ENCODE results near the gene TRAPPC8. TPM values are rescaled to one million over a fixed set of nuclear protein-coding genes. Genes with fewer than 3 reads are reported as not detected.

Gene TRAPPC8
- 38.5 TPM for polyA plus RNA-seq
- long read RNA-seq, donor 1, full-length matches to known transcripts, result 1 of 1 reads
- long read RNA-seq, donor 1, partial matches to known transcripts, result 0 of 1 reads
- long read RNA-seq, donor 1, other reads (novel, unspliced or antisense), result 0 of 1 reads
- long read RNA-seq, donor 2, partial matches to known transcripts, result 10 of 12 reads
- long read RNA-seq, donor 2, other reads (novel, unspliced or antisense), result 0 of 12 reads
- long read RNA-seq, donor 3, result 0 reads
- long read RNA-seq, donor 4, result 0 reads
- long read RNA-seq, donor 5, result 0 reads
- long read RNA-seq, donor 6, full-length matches to known transcripts, result 3 of 11 reads
- long read RNA-seq, donor 6, partial matches to known transcripts, result 8 of 11 reads
- long read RNA-seq, donor 6, other reads (novel, unspliced or antisense), result 0 of 11 reads
- long read RNA-seq, donor 7, full-length matches to known transcripts, result 1 of 1 reads
- long read RNA-seq, donor 7, partial matches to known transcripts, result 0 of 1 reads
- long read RNA-seq, donor 7, other reads (novel, unspliced or antisense), result 0 of 1 reads
- long read RNA-seq, donor 8, full-length matches to known transcripts, result 2 of 15 reads
- long read RNA-seq, donor 8, partial matches to known transcripts, result 13 of 15 reads
- long read RNA-seq, donor 8, other reads (novel, unspliced or antisense), result 0 of 15 reads
- long read RNA-seq, donor 9, partial matches to known transcripts, result 7 of 7 reads
- long read RNA-seq, donor 9, other reads (novel, unspliced or antisense), result 0 of 7 reads
- long read RNA-seq, donor 10, partial matches to known transcripts, result 5 of 6 reads
- long read RNA-seq, donor 10, other reads (novel, unspliced or antisense), result 0 of 6 reads
- long read RNA-seq, donor 11, result 0 reads

GRCh38 chr18:31942999-31943877 is at the start of gene TRAPPC8:
TRAPPC8 (minus strand) TSS chr18:31943128; CDS start chr18:31942764, 364 bp downstream.
- H3K4me1 ChIP-seq (ENCODE audit: control insufficient read depth, insufficient read depth, low read length), result peaks cover 22% of the 10 kb centered on the region
- H3K27ac ChIP-seq (ENCODE audit: low read length), result peak within 1 kb of the TSS; percentile 94
- H3K4me3 ChIP-seq (ENCODE audit: low read length), result peak within 1 kb of the TSS; percentile 76
- H3K9me3 ChIP-seq (ENCODE audit: control insufficient read depth, low read depth, low read length), result no peaks in the 10 kb centered on the region
- DNase-seq, result peak; percentile 98
- no CpG with 5 or more reads among the region's 58 CpGs for WGBS (ENCODE audit: insufficient coverage, low lambda C conversion rate)
- no peaks in the 10 kb centered on the region for H3K27me3 ChIP-seq (ENCODE audit: control insufficient read depth, insufficient read depth, low read length)
- H3K36me3 ChIP-seq (ENCODE audit: control insufficient read depth, insufficient read depth, low read length), result no peaks in the 10 kb centered on the region

- no peaks in the 10 kb centered on the region for H3K4me1 ChIP-seq (ENCODE audit: control insufficient read depth, insufficient read depth, low read length)
- WGBS (ENCODE audit: insufficient coverage, low lambda C conversion rate), result 100% methylated on average over 2 of the region's 2 CpGs
These were observed 47.9 kb upstream of the TRAPPC8 start for GRCh38 chr18:31990823-31991222.

GRCh38 chr18:31983976-31984375 is 41.0 kb upstream of the TRAPPC8 start:
- Histone ChIP-seq H3K9me3 (ENCODE audit: control insufficient read depth, low read depth, low read length) (peaks cover 2% of the 10 kb centered on the region), H3K27me3 (ENCODE audit: control insufficient read depth, insufficient read depth, low read length) (no peaks in the 10 kb centered on the region), H3K27ac (ENCODE audit: low read length) (no peak overlapping the region), H3K4me1 (ENCODE audit: control insufficient read depth, insufficient read depth, low read length) (peaks cover 3% of the 10 kb centered on the region), H3K4me3 (ENCODE audit: low read length) (no peak overlapping the region), H3K36me3 (ENCODE audit: control insufficient read depth, insufficient read depth, low read length) (no peaks in the 10 kb centered on the region)
- DNase-seq, result peak; percentile 23 to 71
- no CpG with 5 or more reads among the region's 5 CpGs for WGBS (ENCODE audit: insufficient coverage, low lambda C conversion rate)

More at GRCh38 chr18:31990823-31991222, 47.9 kb upstream of the TRAPPC8 start:
- no peak for DNase-seq
- no peak overlapping the region for H3K27ac ChIP-seq (ENCODE audit: low read length)
- no peaks in the 10 kb centered on the region for H3K27me3 ChIP-seq (ENCODE audit: control insufficient read depth, insufficient read depth, low read length)
- no peaks in the 10 kb centered on the region for H3K9me3 ChIP-seq (ENCODE audit: control insufficient read depth, low read depth, low read length)
- H3K36me3 ChIP-seq (ENCODE audit: control insufficient read depth, insufficient read depth, low read length), result no peaks in the 10 kb centered on the region
- H3K4me3 ChIP-seq (ENCODE audit: low read length), result no peak overlapping the region

- H3K27ac ChIP-seq (ENCODE audit: low read length), result no peak overlapping the region
- H3K9me3 ChIP-seq (ENCODE audit: control insufficient read depth, low read depth, low read length), result peaks cover 3% of the 10 kb centered on the region
- WGBS (ENCODE audit: insufficient coverage, low lambda C conversion rate), result no CpG with 5 or more reads among the region's 3 CpGs
- H3K36me3 ChIP-seq (ENCODE audit: control insufficient read depth, insufficient read depth, low read length), result no peaks in the 10 kb centered on the region
- H3K27me3 ChIP-seq (ENCODE audit: control insufficient read depth, insufficient read depth, low read length), result no peaks in the 10 kb centered on the region
- DNase-seq, result peak; percentile 16 to 61
- H3K4me3 ChIP-seq (ENCODE audit: low read length), result no peak overlapping the region
- H3K4me1 ChIP-seq (ENCODE audit: control insufficient read depth, insufficient read depth, low read length), result peaks cover 3% of the 10 kb centered on the region
These were observed 40.1 kb upstream of the TRAPPC8 start for GRCh38 chr18:31983020-31983419.

GRCh38 chr18:31980863-31981262 is 37.9 kb upstream of the TRAPPC8 start:
- Histone ChIP-seq H3K4me3 (ENCODE audit: low read length) (no peak overlapping the region), H3K9me3 (ENCODE audit: control insufficient read depth, low read depth, low read length) (peaks cover 5% of the 10 kb centered on the region), H3K27me3 (ENCODE audit: control insufficient read depth, insufficient read depth, low read length) (no peaks in the 10 kb centered on the region), H3K36me3 (ENCODE audit: control insufficient read depth, insufficient read depth, low read length) (no peaks in the 10 kb centered on the region), H3K27ac (ENCODE audit: low read length) (no peak overlapping the region), H3K4me1 (ENCODE audit: control insufficient read depth, insufficient read depth, low read length) (peaks cover 3% of the 10 kb centered on the region)
- DNase-seq, result peak; percentile 5 to 42

GRCh38 chr18:31979714-31980113 is 36.8 kb upstream of the TRAPPC8 start:
- H3K36me3 ChIP-seq (ENCODE audit: control insufficient read depth, insufficient read depth, low read length), result no peaks in the 10 kb centered on the region
- no CpG with 5 or more reads among the region's 2 CpGs for WGBS (ENCODE audit: insufficient coverage, low lambda C conversion rate)
- H3K27ac ChIP-seq (ENCODE audit: low read length), result no peak overlapping the region
- H3K9me3 ChIP-seq (ENCODE audit: control insufficient read depth, low read depth, low read length), result peaks cover 10% of the 10 kb centered on the region
- H3K4me3 ChIP-seq (ENCODE audit: low read length), result no peak overlapping the region
- DNase-seq, result peak in 1 of 2 donors; percentile 29
- peaks cover 3% of the 10 kb centered on the region for H3K4me1 ChIP-seq (ENCODE audit: control insufficient read depth, insufficient read depth, low read length)
- H3K27me3 ChIP-seq (ENCODE audit: control insufficient read depth, insufficient read depth, low read length), result no peaks in the 10 kb centered on the region

GRCh38 chr18:31978616-31979015 is 35.7 kb upstream of the TRAPPC8 start:
- WGBS (ENCODE audit: insufficient coverage, low lambda C conversion rate), result no CpG with 5 or more reads among the region's 5 CpGs
- Histone ChIP-seq H3K4me3 (ENCODE audit: low read length) (no peak overlapping the region), H3K9me3 (ENCODE audit: control insufficient read depth, low read depth, low read length) (peaks cover 18% of the 10 kb centered on the region), H3K27ac (ENCODE audit: low read length) (no peak overlapping the region), H3K27me3 (ENCODE audit: control insufficient read depth, insufficient read depth, low read length) (no peaks in the 10 kb centered on the region), H3K36me3 (ENCODE audit: control insufficient read depth, insufficient read depth, low read length) (no peaks in the 10 kb centered on the region), H3K4me1 (ENCODE audit: control insufficient read depth, insufficient read depth, low read length) (peaks cover 3% of the 10 kb centered on the region)
- no peak for DNase-seq

- DNase-seq, result peak; percentile 9 to 41
- 75% methylated on average over 3 of the region's 9 CpGs for WGBS (ENCODE audit: insufficient coverage, low lambda C conversion rate)
These were observed 34.4 kb upstream of the TRAPPC8 start for GRCh38 chr18:31977270-31977872.

GRCh38 chr18:31976242-31976641 is 33.3 kb upstream of the TRAPPC8 start:
- Histone ChIP-seq H3K9me3 (ENCODE audit: control insufficient read depth, low read depth, low read length) (peaks cover 24% of the 10 kb centered on the region), H3K27ac (ENCODE audit: low read length) (no peak overlapping the region), H3K27me3 (ENCODE audit: control insufficient read depth, insufficient read depth, low read length) (no peaks in the 10 kb centered on the region), H3K36me3 (ENCODE audit: control insufficient read depth, insufficient read depth, low read length) (no peaks in the 10 kb centered on the region), H3K4me3 (ENCODE audit: low read length) (no peak overlapping the region), H3K4me1 (ENCODE audit: control insufficient read depth, insufficient read depth, low read length) (no peaks in the 10 kb centered on the region)
- WGBS (ENCODE audit: insufficient coverage, low lambda C conversion rate), result no CpG with 5 or more reads among the region's 3 CpGs
- no peak for DNase-seq

More at GRCh38 chr18:31977270-31977872, 34.4 kb upstream of the TRAPPC8 start:
- H3K27me3 ChIP-seq (ENCODE audit: control insufficient read depth, insufficient read depth, low read length), result no peaks in the 10 kb centered on the region
- no peak overlapping the region for H3K4me3 ChIP-seq (ENCODE audit: low read length)
- H3K4me1 ChIP-seq (ENCODE audit: control insufficient read depth, insufficient read depth, low read length), result no peaks in the 10 kb centered on the region
- peaks cover 24% of the 10 kb centered on the region for H3K9me3 ChIP-seq (ENCODE audit: control insufficient read depth, low read depth, low read length)
- H3K36me3 ChIP-seq (ENCODE audit: control insufficient read depth, insufficient read depth, low read length), result no peaks in the 10 kb centered on the region
- no peak overlapping the region for H3K27ac ChIP-seq (ENCODE audit: low read length)
